PFSK-1 (cell line): ENCODE measurements around the gene ZBED2.

Source experiments
- FOXP2 ChIP-seq: optimal IDR thresholded peaks from 2 replicates; pipeline ENCODE3; 2011; ENCODE audit warnings: borderline replicate concordance, control low read depth, inconsistent platforms; ENCODE audit not compliant: insufficient read depth; ENCODE audit errors: extremely low read length, extremely low read depth
- POLR2AphosphoS5 ChIP-seq: IDR thresholded peaks from 2 replicates; pipeline ENCODE4 v1.6.1; 2012; ENCODE audit warnings: low read depth, mild to moderate bottlenecking, control low read depth, low read length, moderate library complexity
- REST ChIP-seq, 2 experiments: IDR thresholded peaks; 2 replicates each; pipeline versions ENCODE4 v1.6.1 to v1.8.0; 2011 to 2012; ENCODE audit warnings: low read depth in 2 of 2, low read length in 2 of 2, control low read depth in 1 of 2, inconsistent platforms in 1 of 2, mild to moderate bottlenecking in 1 of 2, moderate library complexity in 1 of 2; ENCODE audit not compliant: insufficient read depth in 1 of 2
- SIN3A ChIP-seq: IDR thresholded peaks from 2 replicates; pipeline ENCODE4 v1.6.1; 2012; ENCODE audit warnings: mild to moderate bottlenecking, low read length, moderate library complexity, borderline replicate concordance; ENCODE audit not compliant: insufficient read depth
- TAF1 ChIP-seq: IDR thresholded peaks from 2 replicates; pipeline ENCODE4 v1.6.1; 2012; ENCODE audit warnings: low read length, control low read depth, borderline replicate concordance; ENCODE audit not compliant: insufficient read depth

Gene ZBED2

GRCh38 chr3:111591555-111591954 is 3.6 kb downstream of the ZBED2 start:
- TF ChIP-seq FOXP2 = no peak
- TF ChIP-seq TAF1 = no peak
- TF ChIP-seq REST (IDR thresholded peaks at IDR 0.05; ENCODE audit: insufficient read depth in 1 of 2, low read depth in 2 of 2, low read length in 2 of 2) = no peak
- TF ChIP-seq SIN3A = no peak
- no peak for TF ChIP-seq POLR2AphosphoS5

GRCh38 chr3:111590143-111590491 is 5.0 kb downstream of the ZBED2 start:
- TF ChIP-seq SIN3A (no peak), FOXP2 (no peak), POLR2AphosphoS5 (no peak), TAF1 (no peak), REST (IDR thresholded peaks at IDR 0.05; ENCODE audit: insufficient read depth in 1 of 2, low read depth in 2 of 2, low read length in 2 of 2) (no peak)

GRCh38 chr3:111589303-111590142 is 5.6 kb downstream of the ZBED2 start:
- TF ChIP-seq FOXP2 (no peak), POLR2AphosphoS5 (no peak), SIN3A (no peak), TAF1 (no peak), REST (IDR thresholded peaks at IDR 0.05; ENCODE audit: insufficient read depth in 1 of 2, low read depth in 2 of 2, low read length in 2 of 2) (no peak)

- no peak for TF ChIP-seq SIN3A
- no peak for TF ChIP-seq TAF1
- TF ChIP-seq FOXP2 = no peak
- TF ChIP-seq REST (IDR thresholded peaks at IDR 0.05; ENCODE audit: insufficient read depth in 1 of 2, low read depth in 2 of 2, low read length in 2 of 2) = no peak
- no peak for TF ChIP-seq POLR2AphosphoS5
These were observed 6.6 kb downstream of the ZBED2 start for GRCh38 chr3:111588527-111588926.
